ENCODE data around the gene RET. TPM values are rescaled to one million over a fixed set of nuclear protein-coding genes. Genes with fewer than 3 reads are reported as not detected.

Gene RET
- polyA plus RNA-seq, 4 donors = 15.9 to 30.3 (median 22.8) TPM

GRCh38 chr10:43044448-43044921 lies 32.4 kb upstream of the RET start:
- no peak for DNase-seq (ENCODE audit: low read depth in 4 of 4, low spot score in 2 of 4)

DNA sequence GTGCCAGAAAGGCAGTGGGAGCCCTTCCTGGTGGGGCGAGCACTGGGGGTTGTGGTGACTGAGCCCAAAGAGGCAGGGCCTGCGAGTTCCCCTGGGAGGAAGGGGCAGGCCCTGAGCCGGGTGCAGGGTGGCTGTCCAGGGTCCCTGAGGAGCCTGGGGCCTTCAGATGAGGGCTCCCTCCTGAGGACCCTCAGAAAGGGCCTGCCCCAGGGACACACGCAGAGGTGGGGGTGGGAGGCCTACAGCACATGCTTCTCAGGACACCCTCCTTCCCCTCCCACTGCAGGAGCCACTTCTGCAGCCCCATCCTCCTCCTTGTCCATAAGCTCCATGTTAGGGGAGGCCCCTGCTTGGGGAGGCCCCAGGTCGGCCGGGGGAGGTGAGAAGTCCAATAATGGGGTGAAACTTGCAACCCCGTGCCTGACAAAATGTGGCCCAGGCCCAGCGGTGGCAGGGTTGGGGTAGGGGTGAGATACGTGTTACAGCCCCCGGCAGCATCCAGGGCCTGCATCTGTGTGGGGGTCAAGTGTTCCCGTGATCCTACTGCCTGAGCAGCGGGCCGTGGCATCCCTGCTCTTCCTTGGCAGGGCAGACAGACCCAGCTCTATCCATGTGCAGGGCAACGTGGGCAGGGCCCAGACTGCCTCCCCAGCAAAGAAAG lies 31.8 kb upstream of the RET start:
- DNase-seq (ENCODE audit: low read depth in 4 of 4, low spot score in 2 of 4) = no peak

DNA sequence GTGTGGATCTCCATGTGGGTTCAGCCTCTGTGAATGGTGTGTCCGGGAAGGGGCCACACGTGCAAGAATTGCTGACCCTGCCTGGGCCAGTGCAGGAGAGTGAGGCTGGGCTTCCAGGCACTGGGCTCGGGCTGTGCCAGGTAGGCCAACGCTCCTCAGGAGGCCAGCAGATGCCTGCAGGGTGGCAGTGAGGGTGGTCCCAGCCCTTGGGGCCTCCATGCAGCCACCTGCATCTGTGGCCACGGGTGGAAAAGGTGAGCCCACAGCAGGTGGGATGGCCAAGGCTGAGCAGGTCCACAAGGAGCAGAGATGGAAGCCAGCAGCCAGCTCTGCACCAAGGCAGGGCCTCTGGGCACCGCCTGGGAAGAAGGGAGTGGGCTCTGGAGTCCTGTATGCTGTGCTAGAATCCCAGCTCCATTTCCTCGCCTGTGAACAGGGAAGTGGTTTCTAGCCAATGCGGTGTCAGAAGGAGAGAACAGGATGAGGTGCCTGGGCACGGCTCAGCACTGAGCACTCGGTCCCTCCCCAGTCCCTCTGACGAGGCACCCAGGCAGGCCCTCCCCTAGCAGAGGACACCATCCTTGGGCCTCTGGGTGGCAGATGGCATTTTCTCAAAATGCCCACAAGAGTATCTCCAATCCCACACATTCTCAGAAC lies 31.1 kb upstream of the RET start:
- DNase-seq (ENCODE audit: low read depth in 4 of 4, low spot score in 2 of 4) = no peak

DNA sequence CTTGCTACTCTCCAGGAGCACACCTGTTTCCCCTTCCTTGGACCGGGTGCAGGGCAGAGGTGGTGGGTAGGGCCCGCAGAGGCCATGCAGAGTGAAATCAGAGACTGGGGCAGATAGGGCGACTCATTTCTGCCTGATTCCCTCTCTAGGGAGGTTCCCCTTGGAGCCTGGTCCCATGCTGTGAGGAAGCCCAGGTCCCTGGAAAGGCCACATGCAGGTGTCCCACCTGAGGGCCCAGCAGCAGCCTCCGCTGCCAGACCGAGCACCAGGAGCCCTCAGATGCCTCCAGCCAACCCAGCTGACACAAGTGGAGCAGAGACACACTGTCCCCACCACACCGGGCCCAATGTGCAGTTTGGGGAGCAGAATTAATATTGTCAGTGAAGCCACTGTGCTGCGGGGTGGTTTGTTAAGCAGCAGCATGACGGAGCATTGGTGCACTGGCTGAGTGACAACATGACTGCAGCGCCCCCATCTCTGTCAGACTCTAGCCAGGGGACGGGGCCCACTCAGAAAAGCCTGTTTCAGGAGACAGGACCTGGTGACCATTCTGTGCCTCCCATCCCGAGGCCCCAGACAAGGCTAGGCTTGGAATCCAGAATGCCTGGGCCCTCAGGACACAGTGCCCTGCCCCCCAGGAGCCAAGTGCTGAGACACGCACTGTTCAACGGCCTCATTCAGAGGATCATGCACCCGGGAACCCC lies 30.4 kb upstream of the RET start:
- DNase-seq (ENCODE audit: low read depth in 4 of 4, low spot score in 2 of 4) = no peak

- no peak for DNase-seq (ENCODE audit: low read depth in 4 of 4, low spot score in 2 of 4)
These were observed 29.4 kb upstream of the RET start for GRCh38 chr10:43047288-43047970.

- DNase-seq (ENCODE audit: low read depth in 4 of 4, low spot score in 2 of 4) = no peak
These were observed 28.4 kb upstream of the RET start for GRCh38 chr10:43048301-43049051.

GRCh38 chr10:43049081-43049551 lies 27.8 kb upstream of the RET start:
- no peak for DNase-seq (ENCODE audit: low read depth in 4 of 4, low spot score in 2 of 4)

DNA sequence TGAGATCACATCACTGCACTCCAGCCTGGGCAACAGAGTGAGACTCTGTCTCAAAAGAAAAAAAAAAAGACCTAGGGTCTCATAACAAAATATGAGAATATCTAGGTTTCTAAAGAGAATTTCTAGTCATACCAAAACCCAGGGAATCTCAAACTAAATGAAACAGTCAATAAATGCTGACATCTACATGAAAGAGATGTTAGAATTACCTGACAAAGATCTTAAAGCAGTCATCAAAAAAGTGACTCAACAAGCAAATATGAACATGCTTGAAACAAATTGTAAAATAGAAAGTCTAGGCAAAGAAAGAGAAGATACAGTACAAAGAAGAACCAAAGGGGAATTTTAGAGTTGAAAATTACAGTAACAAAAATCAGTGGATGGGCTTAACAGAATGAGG lies 26.9 kb upstream of the RET start:
- no peak for DNase-seq (ENCODE audit: low read depth in 4 of 4, low spot score in 2 of 4)

GRCh38 chr10:43053825-43054224 lies 23.0 kb upstream of the RET start:
- DNase-seq (ENCODE audit: low read depth in 4 of 4, low spot score in 2 of 4) = no peak

GRCh38 chr10:43054593-43054992 lies 22.3 kb upstream of the RET start:
- no peak for DNase-seq (ENCODE audit: low read depth in 4 of 4, low spot score in 2 of 4)

- no peak for DNase-seq (ENCODE audit: low read depth in 4 of 4, low spot score in 2 of 4)
These were observed 21.7 kb upstream of the RET start for GRCh38 chr10:43055217-43055616.

DNA sequence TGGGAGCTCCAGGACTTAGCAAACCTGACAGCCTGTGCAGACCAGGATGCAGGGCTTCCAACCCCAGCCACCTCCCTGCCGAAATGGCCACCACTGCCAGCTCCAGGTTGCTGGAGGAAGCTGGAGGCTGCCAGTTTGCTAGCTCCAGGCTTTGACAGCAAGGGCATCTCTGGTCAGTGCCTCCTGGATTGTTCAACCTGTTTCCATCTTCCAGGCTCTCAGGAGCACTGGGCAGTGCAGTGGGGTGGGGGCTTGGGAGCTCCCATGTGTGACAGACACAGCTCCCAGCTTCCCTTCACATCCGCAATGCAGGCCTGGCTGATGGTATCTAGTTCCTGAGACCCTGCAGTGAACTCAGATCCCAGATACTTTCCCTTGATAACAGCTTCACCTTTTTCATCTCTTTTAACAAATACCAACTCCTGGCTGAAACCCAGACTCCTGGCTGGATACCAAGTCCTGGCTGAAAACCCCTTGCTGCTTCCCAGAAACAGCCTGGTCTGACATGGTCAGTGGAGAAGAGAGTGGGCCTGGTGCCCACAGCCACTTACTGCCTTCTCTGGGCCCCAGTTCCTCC lies 20.8 kb upstream of the RET start:
- no peak for DNase-seq (ENCODE audit: low read depth in 4 of 4, low spot score in 2 of 4)

DNA sequence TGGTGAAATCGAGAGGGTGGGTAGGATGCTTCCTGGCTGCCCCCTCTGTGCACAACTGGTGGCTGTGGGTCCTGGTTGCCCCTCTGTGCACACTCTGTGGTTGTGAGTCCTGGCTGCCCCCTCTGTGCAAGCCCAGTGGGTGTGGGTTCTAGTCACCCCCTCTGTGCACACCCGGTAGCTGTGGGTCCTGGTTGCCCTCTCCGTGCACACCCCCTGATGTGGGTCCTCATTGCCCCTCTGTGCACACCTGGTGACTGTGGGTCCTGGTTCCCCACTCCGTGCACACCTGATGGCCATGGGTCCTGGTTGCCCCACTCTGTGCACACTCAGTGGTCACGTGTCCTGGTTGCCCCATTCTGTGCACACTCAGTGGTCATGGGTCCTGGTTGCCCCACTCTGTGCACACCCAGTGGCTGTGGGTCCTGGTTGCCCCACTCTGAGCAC lies 20.3 kb upstream of the RET start:
- no peak for DNase-seq (ENCODE audit: low read depth in 4 of 4, low spot score in 2 of 4)

DNA sequence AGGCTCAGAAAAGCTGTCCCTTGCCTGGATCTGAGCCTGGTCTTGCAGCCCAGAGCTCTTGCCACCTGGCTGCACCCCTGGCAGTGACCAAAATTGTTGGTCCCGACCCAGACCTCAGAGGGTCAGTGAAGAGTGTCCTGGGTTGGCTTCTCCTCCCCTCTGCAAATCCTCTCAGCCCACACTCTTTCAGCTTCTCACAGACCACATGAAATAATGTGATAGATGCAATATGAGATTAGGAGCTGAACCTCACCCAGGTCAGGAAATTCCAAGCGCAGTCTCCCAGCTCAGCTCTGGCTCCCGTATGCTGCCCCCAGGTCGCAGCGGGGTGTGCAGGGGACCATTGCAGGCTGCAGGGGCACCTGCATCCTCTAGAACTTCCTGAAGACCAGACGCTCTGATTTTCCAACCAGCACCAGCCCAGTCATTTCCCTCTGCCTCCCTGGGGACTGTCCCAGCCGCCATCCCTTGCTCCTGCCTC lies 19.6 kb upstream of the RET start:
- no peak for DNase-seq (ENCODE audit: low read depth in 4 of 4, low spot score in 2 of 4)

- no peak for DNase-seq (ENCODE audit: low read depth in 4 of 4, low spot score in 2 of 4)
These were observed 19.0 kb upstream of the RET start for GRCh38 chr10:43057831-43058340.

DNA sequence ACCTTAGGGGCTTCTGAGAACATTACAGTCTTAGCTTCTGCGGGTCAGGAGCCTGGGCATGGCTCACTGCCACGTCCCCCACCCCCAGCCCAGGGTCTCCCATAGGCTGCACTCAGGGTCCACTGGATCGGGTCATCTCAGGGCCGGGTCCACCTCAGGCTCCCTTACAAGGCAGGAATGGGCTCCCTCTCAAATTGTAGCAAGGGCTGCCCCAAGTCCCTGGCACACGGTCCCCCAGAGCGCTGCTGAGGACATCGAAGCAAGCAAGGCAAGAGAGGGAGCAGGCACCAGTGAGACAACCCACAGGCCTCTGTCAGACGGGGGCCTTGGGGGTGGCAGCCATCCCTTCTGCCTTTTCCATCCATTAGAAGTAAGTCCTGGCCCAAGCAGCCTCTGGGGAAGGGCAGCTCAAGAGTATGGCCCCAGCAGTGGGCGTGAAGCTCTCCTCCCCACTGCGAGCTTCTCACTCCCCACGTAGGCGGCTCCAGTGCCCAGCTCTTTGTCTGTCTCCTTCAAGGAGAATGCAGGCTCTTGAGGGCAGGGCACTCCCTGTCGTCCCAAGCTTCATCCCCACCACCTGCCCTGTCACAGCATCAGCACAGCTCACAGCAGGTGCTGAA lies 18.0 kb upstream of the RET start:
- DNase-seq (ENCODE audit: low read depth in 4 of 4, low spot score in 2 of 4) = no peak

GRCh38 chr10:43059336-43059720 lies 17.5 kb upstream of the RET start:
- no peak for DNase-seq (ENCODE audit: low read depth in 4 of 4, low spot score in 2 of 4)

GRCh38 chr10:43059828-43060227 lies 17.0 kb upstream of the RET start:
- no peak for DNase-seq (ENCODE audit: low read depth in 4 of 4, low spot score in 2 of 4)

DNA sequence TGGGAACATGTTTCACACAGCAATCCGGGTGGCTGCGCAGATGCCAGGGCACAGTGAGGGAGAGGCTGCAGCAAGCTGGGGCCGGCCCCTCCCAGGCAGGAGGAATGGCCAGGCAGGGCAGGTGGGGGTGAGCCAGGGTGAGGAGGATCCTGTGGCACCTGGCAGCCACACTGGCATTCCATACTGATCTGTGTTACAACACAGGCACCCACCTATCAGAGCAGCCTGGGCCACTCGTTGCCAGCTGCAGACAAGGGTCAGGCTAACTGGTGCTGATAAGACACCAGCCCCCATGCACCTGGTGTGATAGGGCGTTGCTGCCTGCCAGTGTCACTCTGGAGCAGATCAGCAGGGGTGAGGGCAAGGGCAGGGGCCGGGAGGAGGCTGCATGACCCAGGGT lies 16.6 kb upstream of the RET start:
- no peak for DNase-seq (ENCODE audit: low read depth in 4 of 4, low spot score in 2 of 4)

Data from left renal cortex interstitium (tissue), 4 donors.